Uterus (tissue), 4 donors: ENCODE measurements around the gene SMIM5. TPM values are rescaled to one million over a fixed set of nuclear protein-coding genes. Genes with fewer than 3 reads are reported as not detected.

Experiments used
- DNase-seq, 2 donors: peaks; one replicate each; pipeline ENCODE4 v3.0.0-alpha.2; 2019 to 2020
- H3K27ac ChIP-seq, 2 donors: fragments of 200-600 bp; sonication (generic); 1 replicate in 1 of 2; 2 replicates in 1 of 2; pipeline ENCODE4 v1.5.1; 2016 to 2018
- H3K27me3 ChIP-seq, 2 donors: fragments of 200-600 bp; sonication (generic); one replicate each; pipeline ENCODE4 v1.5.1; 2018 to 2019; ENCODE audit warnings: control low read depth in 1 of 2
- H3K36me3 ChIP-seq, 2 donors: fragments of 200-600 bp; sonication (generic); one replicate each; pipeline ENCODE4 v1.5.1; 2019; ENCODE audit warnings: control low read depth in 1 of 2
- H3K4me1 ChIP-seq, 2 donors: fragments of 200-600 bp; sonication (generic); one replicate each; pipeline ENCODE4 v1.5.1; 2018 to 2019; ENCODE audit warnings: control low read depth in 1 of 2
- H3K4me3 ChIP-seq, 2 donors: fragments of 200-600 bp; sonication (generic); 1 replicate in 1 of 2; 2 replicates in 1 of 2; pipeline ENCODE4 v1.5.1; 2018 to 2019; ENCODE audit warnings: mild to moderate bottlenecking in 1 of 2
- H3K9me3 ChIP-seq, 2 donors: fragments of 200-600 bp; sonication (generic); one replicate each; pipeline ENCODE4 v1.5.1; 2019; ENCODE audit warnings: control low read depth in 1 of 2
- POLR2A ChIP-seq, 2 donors: fragments of 450-650 bp; IDR thresholded peaks; one replicate each; pipeline ENCODE4 v1.6.1; 2016; ENCODE audit warnings: antibody characterized with exemption in 2 of 2, mild to moderate bottlenecking in 1 of 2, moderate library complexity in 1 of 2
- intact Hi-C: fragments of 100-400 bp; cut with DNase I; formaldehyde crosslinking; loops from one replicate; pipeline ENCODE4 v1.15.1; 2023; ENCODE audit warnings: low total_unique reads
- total RNA-seq, 4 donors: library from RNA; depleted of rRNA in 3 of 4; stranded (reverse); fragments of >200 nt in 3 of 4; gene quantifications; one replicate each; pipeline versions ENCODE4 v1.1.0 to v1.2.4, GENCODE V29; 2014 to 2023
- TF ChIP-seq, protein P1 (sequence below), 4 experiments: fragments of 200-600 bp in 2 of 4; fragments of 450-650 bp in 2 of 4; sonication (generic) in 2 of 4; IDR thresholded peaks; one replicate each; pipeline ENCODE4 v1.5.1; 2016 to 2019; ENCODE audit warnings: antibody characterized with exemption in 4 of 4, mild to moderate bottlenecking in 2 of 4, moderate library complexity in 1 of 4
- donor health status: DM: yes; HTN: yes; CAD: no.

Gene SMIM5
- total RNA-seq, 4 donors from 2014 or later: 0.85 to 2.2 TPM; not detected in 2

DNA sequence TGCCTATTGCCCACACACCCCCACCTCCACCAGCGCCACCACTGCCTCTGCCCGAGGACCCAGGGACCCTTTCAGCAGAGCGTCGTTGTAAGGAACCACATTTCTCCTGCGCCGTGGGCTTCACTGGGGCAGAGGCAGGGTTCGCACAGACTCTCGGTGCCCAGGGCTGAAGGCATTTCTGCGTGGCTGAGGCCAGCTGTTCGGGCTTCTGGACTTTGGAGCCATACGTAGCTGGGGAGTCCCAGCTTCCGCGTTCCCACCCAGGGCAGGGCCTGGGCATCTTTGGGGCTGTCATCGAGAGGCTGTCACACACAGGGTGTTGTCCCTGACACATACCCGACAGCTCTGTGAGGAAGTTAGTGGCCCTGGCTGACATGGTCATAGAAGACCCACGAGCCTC is 16.0 kb upstream of the SMIM5 start:
- TF ChIP-seq POLR2A (IDR thresholded peaks at IDR 0.05): no peak
- TF ChIP-seq, protein P1, sequence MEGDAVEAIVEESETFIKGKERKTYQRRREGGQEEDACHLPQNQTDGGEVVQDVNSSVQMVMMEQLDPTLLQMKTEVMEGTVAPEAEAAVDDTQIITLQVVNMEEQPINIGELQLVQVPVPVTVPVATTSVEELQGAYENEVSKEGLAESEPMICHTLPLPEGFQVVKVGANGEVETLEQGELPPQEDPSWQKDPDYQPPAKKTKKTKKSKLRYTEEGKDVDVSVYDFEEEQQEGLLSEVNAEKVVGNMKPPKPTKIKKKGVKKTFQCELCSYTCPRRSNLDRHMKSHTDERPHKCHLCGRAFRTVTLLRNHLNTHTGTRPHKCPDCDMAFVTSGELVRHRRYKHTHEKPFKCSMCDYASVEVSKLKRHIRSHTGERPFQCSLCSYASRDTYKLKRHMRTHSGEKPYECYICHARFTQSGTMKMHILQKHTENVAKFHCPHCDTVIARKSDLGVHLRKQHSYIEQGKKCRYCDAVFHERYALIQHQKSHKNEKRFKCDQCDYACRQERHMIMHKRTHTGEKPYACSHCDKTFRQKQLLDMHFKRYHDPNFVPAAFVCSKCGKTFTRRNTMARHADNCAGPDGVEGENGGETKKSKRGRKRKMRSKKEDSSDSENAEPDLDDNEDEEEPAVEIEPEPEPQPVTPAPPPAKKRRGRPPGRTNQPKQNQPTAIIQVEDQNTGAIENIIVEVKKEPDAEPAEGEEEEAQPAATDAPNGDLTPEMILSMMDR (IDR thresholded peaks at IDR 0.05): no peak
- H3K4me3 ChIP-seq: no peak overlapping the region
- H3K27me3 ChIP-seq: no peaks in the 10 kb centered on the region
- DNase-seq: no peak
- no peak overlapping the region for H3K27ac ChIP-seq
- intact Hi-C loops: no loop called here
- H3K4me1 ChIP-seq: no peaks in the 10 kb centered on the region
- no peaks in the 10 kb centered on the region for H3K9me3 ChIP-seq
- no peaks in the 10 kb centered on the region for H3K36me3 ChIP-seq

DNA sequence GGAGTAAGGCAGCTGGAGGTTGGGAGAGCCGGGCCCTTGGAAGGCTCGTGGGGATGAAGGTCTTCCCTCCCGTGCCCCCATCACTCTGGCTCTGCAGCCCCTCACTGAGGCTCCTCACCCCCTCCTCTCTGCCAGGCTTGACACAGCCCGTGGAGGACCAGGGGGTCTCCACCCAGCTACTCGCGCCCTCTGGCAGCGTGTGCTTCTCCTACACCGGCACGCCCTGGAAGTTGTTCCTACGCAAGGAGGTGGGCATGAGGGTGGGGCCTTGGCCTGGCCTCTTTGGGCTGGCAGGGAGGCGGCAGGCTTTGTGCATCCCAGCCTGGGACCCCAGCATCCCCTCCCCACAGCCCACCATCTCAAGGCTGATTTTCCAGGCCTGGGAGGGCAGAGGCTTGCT is 15.6 kb upstream of the SMIM5 start:
- no peak overlapping the region for H3K4me3 ChIP-seq
- no peaks in the 10 kb centered on the region for H3K27me3 ChIP-seq
- no peaks in the 10 kb centered on the region for H3K9me3 ChIP-seq
- no peak for TF ChIP-seq POLR2A (IDR thresholded peaks at IDR 0.05)
- TF ChIP-seq, protein P1 (IDR thresholded peaks at IDR 0.05): no peak
- H3K4me1 ChIP-seq: no peaks in the 10 kb centered on the region
- DNase-seq: no peak
- no peak overlapping the region for H3K27ac ChIP-seq
- intact Hi-C loops: no loop called here
- no peaks in the 10 kb centered on the region for H3K36me3 ChIP-seq

- intact Hi-C loops: no loop called here
- no peak for DNase-seq
- Histone ChIP-seq H3K27me3 (no peaks in the 10 kb centered on the region), H3K4me3 (no peak overlapping the region), H3K9me3 (no peaks in the 10 kb centered on the region), H3K4me1 (no peaks in the 10 kb centered on the region), H3K36me3 (no peaks in the 10 kb centered on the region), H3K27ac (no peak overlapping the region)
- TF ChIP-seq, protein P1 (IDR thresholded peaks at IDR 0.05): no peak
- TF ChIP-seq POLR2A (IDR thresholded peaks at IDR 0.05): no peak
Measured at GRCh38 chr17:75619506-75620431, 13.5 kb upstream of the SMIM5 start.

DNA sequence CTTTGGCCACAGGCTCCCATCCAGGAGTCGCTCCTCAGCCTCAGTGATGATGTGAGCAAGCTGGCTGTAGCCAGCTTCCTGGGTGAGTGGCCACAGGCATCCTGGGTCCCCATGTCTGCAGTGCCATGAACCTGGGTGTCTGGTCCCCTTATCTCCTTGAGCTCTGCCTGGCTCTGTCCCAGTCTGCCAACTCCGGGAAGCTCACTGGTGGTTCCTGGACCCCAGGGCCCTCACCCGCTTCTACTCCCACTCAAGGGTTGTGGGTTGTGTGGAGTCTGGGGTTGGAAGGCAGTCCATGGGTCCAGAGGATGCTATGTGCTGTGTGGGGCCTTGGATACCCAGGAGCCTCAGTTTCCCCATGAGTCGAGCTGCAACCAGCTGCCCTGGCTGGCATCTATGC is 11.7 kb upstream of the SMIM5 start:
- H3K4me1 ChIP-seq: no peaks in the 10 kb centered on the region
- H3K27me3 ChIP-seq: no peaks in the 10 kb centered on the region
- H3K27ac ChIP-seq: no peak overlapping the region
- no peaks in the 10 kb centered on the region for H3K36me3 ChIP-seq
- TF ChIP-seq, protein P1 (IDR thresholded peaks at IDR 0.05): no peak
- TF ChIP-seq POLR2A (IDR thresholded peaks at IDR 0.05): no peak
- H3K9me3 ChIP-seq: no peaks in the 10 kb centered on the region
- H3K4me3 ChIP-seq: no peak overlapping the region
- no peak for DNase-seq
- intact Hi-C loops: no loop called here

GRCh38 chr17:75622076-75622475 is 11.2 kb upstream of the SMIM5 start:
- Histone ChIP-seq H3K9me3 (no peaks in the 10 kb centered on the region), H3K4me1 (no peaks in the 10 kb centered on the region), H3K4me3 (no peak overlapping the region), H3K27me3 (no peaks in the 10 kb centered on the region), H3K36me3 (no peaks in the 10 kb centered on the region), H3K27ac (no peak overlapping the region)
- intact Hi-C loops: no loop called here
- TF ChIP-seq, protein P1 (IDR thresholded peaks at IDR 0.05): no peak
- TF ChIP-seq POLR2A (IDR thresholded peaks at IDR 0.05): no peak
- no peak for DNase-seq
